ENCODE results near the gene CPSF6.

CPSF6 gene

DNA sequence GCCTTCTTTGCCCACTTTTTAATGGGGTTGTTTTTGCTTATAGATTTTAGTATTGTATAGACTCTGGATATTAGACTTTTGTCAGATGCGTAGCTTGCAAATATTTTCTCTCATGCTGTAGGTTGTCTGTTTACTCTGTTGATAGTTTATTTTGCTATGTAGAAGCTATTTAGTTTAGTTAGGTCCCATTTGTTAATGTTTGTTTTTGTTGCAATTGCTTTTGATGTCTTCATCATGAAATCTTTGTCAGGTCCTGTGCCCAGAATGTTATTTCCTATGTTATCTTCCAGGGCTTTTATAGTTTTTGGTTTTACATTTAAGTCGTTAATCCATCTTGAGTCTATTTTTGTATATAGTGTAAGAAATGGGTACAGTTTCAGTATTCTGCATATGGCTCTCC, 78.9 kb downstream of the CPSF6 start:
- TF ChIP-seq, protein P1, sequence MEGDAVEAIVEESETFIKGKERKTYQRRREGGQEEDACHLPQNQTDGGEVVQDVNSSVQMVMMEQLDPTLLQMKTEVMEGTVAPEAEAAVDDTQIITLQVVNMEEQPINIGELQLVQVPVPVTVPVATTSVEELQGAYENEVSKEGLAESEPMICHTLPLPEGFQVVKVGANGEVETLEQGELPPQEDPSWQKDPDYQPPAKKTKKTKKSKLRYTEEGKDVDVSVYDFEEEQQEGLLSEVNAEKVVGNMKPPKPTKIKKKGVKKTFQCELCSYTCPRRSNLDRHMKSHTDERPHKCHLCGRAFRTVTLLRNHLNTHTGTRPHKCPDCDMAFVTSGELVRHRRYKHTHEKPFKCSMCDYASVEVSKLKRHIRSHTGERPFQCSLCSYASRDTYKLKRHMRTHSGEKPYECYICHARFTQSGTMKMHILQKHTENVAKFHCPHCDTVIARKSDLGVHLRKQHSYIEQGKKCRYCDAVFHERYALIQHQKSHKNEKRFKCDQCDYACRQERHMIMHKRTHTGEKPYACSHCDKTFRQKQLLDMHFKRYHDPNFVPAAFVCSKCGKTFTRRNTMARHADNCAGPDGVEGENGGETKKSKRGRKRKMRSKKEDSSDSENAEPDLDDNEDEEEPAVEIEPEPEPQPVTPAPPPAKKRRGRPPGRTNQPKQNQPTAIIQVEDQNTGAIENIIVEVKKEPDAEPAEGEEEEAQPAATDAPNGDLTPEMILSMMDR (IDR thresholded peaks at IDR 0.05; ENCODE audit: control insufficient read depth, insufficient read depth, low read depth, low read length, missing control alignments): no peak
- no peak for DNase-seq (ENCODE audit: low read depth)
- no peak overlapping the region for H3K4me3 ChIP-seq (ENCODE audit: control insufficient read depth, low read depth, low read length)

DNA sequence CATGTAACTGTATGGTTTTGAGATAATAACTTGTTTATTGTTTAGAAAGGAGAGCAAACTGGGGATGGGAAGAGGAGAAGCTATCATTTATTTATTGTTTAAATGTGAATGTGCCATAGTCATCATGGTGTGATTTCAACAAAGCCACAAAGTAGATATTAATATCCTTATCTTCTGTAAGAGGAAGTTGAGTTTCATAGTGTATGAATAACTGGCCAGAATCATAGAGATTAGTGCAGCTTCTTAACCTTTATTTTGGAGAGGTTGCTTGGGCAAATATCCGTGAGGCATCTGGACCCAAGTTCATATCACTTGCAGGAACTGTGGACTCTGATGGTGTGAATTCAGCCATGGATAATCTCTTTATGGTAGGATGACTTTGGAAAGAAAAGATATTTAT, 82.0 kb downstream of the CPSF6 start:
- no peak for DNase-seq (ENCODE audit: low read depth)
- TF ChIP-seq, protein P1 (IDR thresholded peaks at IDR 0.05; ENCODE audit: control insufficient read depth, insufficient read depth, low read depth, low read length, missing control alignments): no peak

More for the DNA sequence above, 82.0 kb downstream of the CPSF6 start:
- H3K4me3 ChIP-seq (ENCODE audit: control insufficient read depth, low read depth, low read length): no peak overlapping the region
